SU-DHL-6 (cell line): ENCODE measurements around the gene MAN1B1.

Experiments
- H2AFZ ChIP-seq: fragments of 200-600 bp; sonication (generic); 2 replicates; pipeline ENCODE4 v1.6.1; 2014; ENCODE audit warnings: low read depth, mild to moderate bottlenecking, moderate library complexity, mixed read lengths, antibody characterized with exemption, low read length; ENCODE audit not compliant: severe bottlenecking
- H3F3A ChIP-seq: fragments of 200-600 bp; shearing (Covaris generic); 2 replicates; pipeline ENCODE4 v1.6.0; 2016; ENCODE audit warnings: antibody characterized with exemption, mild to moderate bottlenecking; ENCODE audit not compliant: insufficient read depth
- H3K27ac ChIP-seq: fragments of 200-600 bp; sonication (generic); 2 replicates; pipeline ENCODE4 v1.5.1; 2016; ENCODE audit warnings: low read depth, mild to moderate bottlenecking, low read length, moderate library complexity, mixed read lengths
- H3K27me3 ChIP-seq: fragments of 200-600 bp; sonication (generic), shearing (Covaris generic); 2 replicates; pipeline ENCODE4 v1.6.0; 2014; ENCODE audit warnings: mild to moderate bottlenecking, low read length
- H3K36me3 ChIP-seq: fragments of 200-600 bp; sonication (generic); 2 replicates; pipeline ENCODE4 v1.6.1; 2014; ENCODE audit warnings: mild to moderate bottlenecking, low read length, mixed read lengths
- H3K4me2 ChIP-seq: fragments of 300-600, 200-600 bp; shearing (Covaris generic), sonication (generic); 2 replicates; pipeline ENCODE4 v1.6.0; 2014; ENCODE audit warnings: low read length, low read depth, mild to moderate bottlenecking; ENCODE audit not compliant: poor library complexity, severe bottlenecking
- H3K4me3 ChIP-seq: fragments of 200-600 bp; sonication (generic); 2 replicates; pipeline ENCODE4 v1.5.1; 2014; ENCODE audit warnings: antibody characterized with exemption, low read length, mild to moderate bottlenecking, mixed read lengths; ENCODE audit not compliant: insufficient read depth, poor library complexity, severe bottlenecking
- H3K79me2 ChIP-seq: fragments of 200-600 bp; sonication (generic); 2 replicates; pipeline ENCODE4 v1.6.1; 2014; ENCODE audit warnings: mild to moderate bottlenecking, low read length, moderate library complexity; ENCODE audit not compliant: insufficient read depth
- H3K9ac ChIP-seq: fragments of 200-600 bp; sonication (generic); 2 replicates; pipeline ENCODE4 v1.7.0; 2014; ENCODE audit warnings: mild to moderate bottlenecking, low read length
- H3K9me2 ChIP-seq: fragments of 200-600 bp; sonication (generic); replicated peaks from 2 replicates; pipeline ENCODE4 v1.6.1; 2014; ENCODE audit warnings: low read length; ENCODE audit not compliant: insufficient read depth
- H3K9me3 ChIP-seq: fragments of 200-600 bp; sonication (generic); 2 replicates; pipeline ENCODE4 v1.6.1; 2014; ENCODE audit warnings: low read length, mixed read lengths; ENCODE audit not compliant: insufficient read depth
- H4K20me1 ChIP-seq: fragments of 200-600 bp; sonication (generic); 2 replicates; pipeline ENCODE4 v1.6.1; 2014; ENCODE audit warnings: low read depth, mild to moderate bottlenecking, antibody characterized with exemption, low read length, moderate library complexity, mixed read lengths
- EZH2phosphoT487 ChIP-seq: fragments of 200-600 bp; sonication (generic), shearing (Covaris generic); conservative IDR thresholded peaks from 2 replicates; pipeline ENCODE4 v1.6.1; 2018; ENCODE audit warnings: mild to moderate bottlenecking, antibody characterized with exemption, low read length, moderate library complexity, mixed read lengths
- TF ChIP-seq, protein P1 (sequence below): fragments of 200-600 bp; sonication (generic); IDR thresholded peaks from one replicate; pipeline ENCODE4 v1.5.1; 2017; ENCODE audit warnings: antibody characterized with exemption, mild to moderate bottlenecking, low read length, moderate library complexity; ENCODE audit not compliant: insufficient read depth, poor library complexity, severe bottlenecking

The MAN1B1 gene

DNA sequence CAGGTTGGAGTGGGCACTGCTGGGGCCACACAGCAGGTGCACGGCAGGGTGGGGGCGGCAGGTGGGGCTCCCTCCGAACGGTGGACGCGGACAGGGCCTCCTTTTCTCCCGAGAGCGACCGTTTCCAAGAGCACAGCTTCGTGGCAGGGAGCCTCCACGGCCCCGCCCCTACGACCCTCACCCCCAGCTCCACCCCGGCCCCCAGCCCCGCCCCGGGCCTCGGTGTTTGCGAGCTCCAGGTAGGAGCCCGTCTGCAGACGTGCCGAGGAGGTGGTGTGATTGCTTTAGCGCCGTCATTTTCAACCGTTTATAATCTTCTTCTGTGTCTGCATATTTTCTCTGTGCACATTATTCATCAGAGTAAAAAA, 61.0 kb downstream of the MAN1B1 start:
- Histone ChIP-seq H2AFZ (no peak overlapping the region), H3K27me3 (no peaks in the 10 kb centered on the region), H3K79me2 (no peaks in the 10 kb centered on the region), H3K9me2 (no peaks in the 10 kb centered on the region), H3K9ac (no peak overlapping the region), H3F3A (peaks cover 13% of the 10 kb centered on the region; the same call in 1 of the 2 replicates), H3K4me3 (no peak overlapping the region), H3K9me3 (no peaks in the 10 kb centered on the region), H3K36me3 (no peaks in the 10 kb centered on the region), H3K4me2 (no peak overlapping the region), H4K20me1 (no peaks in the 10 kb centered on the region), H3K27ac (no peak overlapping the region)
- TF ChIP-seq, protein P1, sequence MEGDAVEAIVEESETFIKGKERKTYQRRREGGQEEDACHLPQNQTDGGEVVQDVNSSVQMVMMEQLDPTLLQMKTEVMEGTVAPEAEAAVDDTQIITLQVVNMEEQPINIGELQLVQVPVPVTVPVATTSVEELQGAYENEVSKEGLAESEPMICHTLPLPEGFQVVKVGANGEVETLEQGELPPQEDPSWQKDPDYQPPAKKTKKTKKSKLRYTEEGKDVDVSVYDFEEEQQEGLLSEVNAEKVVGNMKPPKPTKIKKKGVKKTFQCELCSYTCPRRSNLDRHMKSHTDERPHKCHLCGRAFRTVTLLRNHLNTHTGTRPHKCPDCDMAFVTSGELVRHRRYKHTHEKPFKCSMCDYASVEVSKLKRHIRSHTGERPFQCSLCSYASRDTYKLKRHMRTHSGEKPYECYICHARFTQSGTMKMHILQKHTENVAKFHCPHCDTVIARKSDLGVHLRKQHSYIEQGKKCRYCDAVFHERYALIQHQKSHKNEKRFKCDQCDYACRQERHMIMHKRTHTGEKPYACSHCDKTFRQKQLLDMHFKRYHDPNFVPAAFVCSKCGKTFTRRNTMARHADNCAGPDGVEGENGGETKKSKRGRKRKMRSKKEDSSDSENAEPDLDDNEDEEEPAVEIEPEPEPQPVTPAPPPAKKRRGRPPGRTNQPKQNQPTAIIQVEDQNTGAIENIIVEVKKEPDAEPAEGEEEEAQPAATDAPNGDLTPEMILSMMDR = no peak
- TF ChIP-seq EZH2phosphoT487 = no peak

- Histone ChIP-seq H3K4me3 (no peak overlapping the region), H3K27ac (no peak overlapping the region), H3K9ac (no peak overlapping the region), H3K9me2 (no peaks in the 10 kb centered on the region), H3K36me3 (no peaks in the 10 kb centered on the region), H3K27me3 (no peaks in the 10 kb centered on the region), H4K20me1 (no peaks in the 10 kb centered on the region), H2AFZ (no peak overlapping the region), H3K79me2 (no peaks in the 10 kb centered on the region), H3K4me2 (no peak overlapping the region), H3F3A (peaks cover 13% of the 10 kb centered on the region; the same call in 1 of the 2 replicates), H3K9me3 (no peaks in the 10 kb centered on the region)
- TF ChIP-seq, protein P1 = no peak
- TF ChIP-seq EZH2phosphoT487 = no peak
Measured at GRCh38 chr9:137148242-137148641, 61.5 kb downstream of the MAN1B1 start.

DNA sequence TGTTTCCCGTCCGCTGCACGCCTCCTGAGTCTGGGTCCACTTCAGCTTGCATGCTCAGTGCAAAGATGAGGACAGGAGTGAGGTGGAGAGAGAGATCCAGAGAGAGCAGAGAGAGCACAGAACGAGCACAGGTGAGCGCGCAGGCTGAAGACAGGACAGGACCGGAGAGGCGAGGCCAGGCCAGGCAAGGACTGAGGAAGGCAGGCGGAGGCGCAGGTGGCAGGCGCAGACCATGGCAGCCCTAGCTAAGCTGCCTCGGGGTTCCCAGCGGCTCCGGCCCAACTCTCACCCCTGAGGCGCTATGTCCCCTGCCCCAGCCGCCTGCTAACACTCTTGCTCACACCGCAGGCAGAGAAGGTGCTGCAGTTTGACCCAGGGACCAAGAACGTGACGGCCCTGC, 61.9 kb downstream of the MAN1B1 start:
- no peaks in the 10 kb centered on the region for H3K9me3 ChIP-seq
- no peak overlapping the region for H3K4me2 ChIP-seq
- H2AFZ ChIP-seq = no peak overlapping the region
- no peak overlapping the region for H3K4me3 ChIP-seq
- no peaks in the 10 kb centered on the region for H3K9me2 ChIP-seq
- H3K79me2 ChIP-seq = no peaks in the 10 kb centered on the region
- no peak overlapping the region for H3K27ac ChIP-seq
- no peaks in the 10 kb centered on the region for H3K27me3 ChIP-seq
- no peak overlapping the region for H3K9ac ChIP-seq
- no peaks in the 10 kb centered on the region for H4K20me1 ChIP-seq
- TF ChIP-seq, protein P1 = no peak
- no peak for TF ChIP-seq EZH2phosphoT487
- peaks cover 13% of the 10 kb centered on the region; the same call in 1 of the 2 replicates for H3F3A ChIP-seq
- no peaks in the 10 kb centered on the region for H3K36me3 ChIP-seq
